ENCODE results near the gene FAM53A. TPM values are rescaled to one million over a fixed set of nuclear protein-coding genes. Genes with fewer than 3 reads are reported as not detected.

The FAM53A gene
- total RNA-seq, 3 donors from 2014 or later, result 0.65 to 1.8 (median 1.4) TPM

- no peak for TF ChIP-seq CTCF (IDR thresholded peaks at IDR 0.05)
- H3K9me3 ChIP-seq, result no peaks in the 10 kb centered on the region
- no peak overlapping the region for H3K4me3 ChIP-seq
- no peaks in the 10 kb centered on the region for H3K4me1 ChIP-seq (ENCODE audit: low read depth)
- ATAC-seq (no peak), DNase-seq (no peak)
- intact Hi-C loops (cut with DNase I, micrococcal nuclease), result loop anchor here in 1 of 2 donors (10.0 kb wide), 1 partner anchor 268 kb away; no protein-coding TSS in a partner anchor
- no peaks in the 10 kb centered on the region for H3K36me3 ChIP-seq (ENCODE audit: low read depth)
These were observed 61.2 kb downstream of the FAM53A start for GRCh38 chr4:1622956-1623355.

- no peak for ATAC-seq
- no peaks in the 10 kb centered on the region for H3K9me3 ChIP-seq
- no peak for TF ChIP-seq CTCF (IDR thresholded peaks at IDR 0.05)
- no peaks in the 10 kb centered on the region for H3K36me3 ChIP-seq (ENCODE audit: low read depth)
- no peak overlapping the region for H3K4me3 ChIP-seq
- DNase-seq, result no peak
- no peaks in the 10 kb centered on the region for H3K4me1 ChIP-seq (ENCODE audit: low read depth)
- intact Hi-C loops (cut with DNase I, micrococcal nuclease), result loop anchor here in 1 of 2 donors (10.0 kb wide), 1 partner anchor 267 kb away; no protein-coding TSS in a partner anchor
These were observed 61.9 kb downstream of the FAM53A start for GRCh38 chr4:1622238-1622637.

GRCh38 chr4:1621526-1621925 lies 62.6 kb downstream of the FAM53A start:
- H3K4me3 ChIP-seq, result no peak overlapping the region
- ATAC-seq (no peak), DNase-seq (no peak)
- no peaks in the 10 kb centered on the region for H3K4me1 ChIP-seq (ENCODE audit: low read depth)
- H3K9me3 ChIP-seq, result no peaks in the 10 kb centered on the region
- H3K36me3 ChIP-seq (ENCODE audit: low read depth), result no peaks in the 10 kb centered on the region
- intact Hi-C loops (cut with DNase I, micrococcal nuclease), result loop anchor here in 1 of 2 donors (10.0 kb wide), 1 partner anchor 267 kb away; no protein-coding TSS in a partner anchor
- no peak for TF ChIP-seq CTCF (IDR thresholded peaks at IDR 0.05)

GRCh38 chr4:1619151-1619672 lies 64.9 kb downstream of the FAM53A start:
- TF ChIP-seq CTCF (IDR thresholded peaks at IDR 0.05), result no peak
- intact Hi-C loops (cut with DNase I, micrococcal nuclease), result no loop called here
- DNase-seq, result no peak
- Histone ChIP-seq H3K4me3 (no peak overlapping the region), H3K4me1 (ENCODE audit: low read depth) (no peaks in the 10 kb centered on the region), H3K9me3 (no peaks in the 10 kb centered on the region), H3K36me3 (ENCODE audit: low read depth) (no peaks in the 10 kb centered on the region)
- ATAC-seq, result no peak

- ATAC-seq, result no peak
- Histone ChIP-seq H3K9me3 (no peaks in the 10 kb centered on the region), H3K4me1 (ENCODE audit: low read depth) (no peaks in the 10 kb centered on the region), H3K4me3 (no peak overlapping the region), H3K36me3 (ENCODE audit: low read depth) (no peaks in the 10 kb centered on the region)
- intact Hi-C loops (cut with DNase I, micrococcal nuclease), result no loop called here
- no peak for DNase-seq
- TF ChIP-seq CTCF (IDR thresholded peaks at IDR 0.05), result no peak
These were observed 65.7 kb downstream of the FAM53A start for GRCh38 chr4:1618438-1618837.

GRCh38 chr4:1616557-1616930 lies 67.6 kb downstream of the FAM53A start:
- no peaks in the 10 kb centered on the region for H3K4me1 ChIP-seq (ENCODE audit: low read depth)
- H3K36me3 ChIP-seq (ENCODE audit: low read depth), result no peaks in the 10 kb centered on the region
- H3K9me3 ChIP-seq, result no peaks in the 10 kb centered on the region
- intact Hi-C loops (cut with DNase I, micrococcal nuclease), result no loop called here
- no peak for ATAC-seq
- no peak for TF ChIP-seq CTCF (IDR thresholded peaks at IDR 0.05)
- no peak for DNase-seq
- no peak overlapping the region for H3K4me3 ChIP-seq
